Progenitor cell of endocrine pancreas (in vitro differentiated cells): ENCODE results near the gene GNAL. TPM values are rescaled to one million over a fixed set of nuclear protein-coding genes. Genes with fewer than 3 reads are reported as not detected.
"Not testable (repeated sequence)": the region's sequence is repeated elsewhere in the genome, so short reads cannot be mapped to it uniquely, and the experiment has no call there.

Experiments used
- DNase-seq: peaks from one replicate; pipeline ENCODE4 v3.0.0; 2021; ENCODE audit warnings: low spot score; ENCODE audit not compliant: unreplicated experiment
- H3K27ac Mint-ChIP-seq: 2 replicates; pipeline ENCODE4 v1.8.0; 2021; ENCODE audit warnings: mild to moderate bottlenecking, moderate library complexity, mixed read lengths
- H3K27me3 Mint-ChIP-seq: 2 replicates; pipeline ENCODE4 v1.8.0; 2021; ENCODE audit warnings: mixed read lengths
- H3K36me3 Mint-ChIP-seq: 2 replicates; pipeline ENCODE4 v1.8.0; 2022; ENCODE audit warnings: mixed read lengths; ENCODE audit not compliant: insufficient read depth
- H3K4me1 Mint-ChIP-seq: 2 replicates; pipeline ENCODE4 v1.8.0; 2021; ENCODE audit warnings: low read depth, mixed read lengths
- H3K4me3 Mint-ChIP-seq: 2 replicates; pipeline ENCODE4 v1.8.0; 2021; ENCODE audit warnings: low read depth, mild to moderate bottlenecking, moderate library complexity, mixed read lengths
- H3K9me3 Mint-ChIP-seq: 2 replicates; pipeline ENCODE4 v1.8.0; 2021; ENCODE audit warnings: low read depth, mixed read lengths
- CTCF ChIP-seq: fragments of 200-600 bp; sonication (generic); IDR thresholded peaks from one replicate; pipeline ENCODE4 v1.5.0; 2021; ENCODE audit warnings: antibody characterized with exemption, mild to moderate bottlenecking; ENCODE audit not compliant: unreplicated experiment
- total RNA-seq: library from RNA; stranded (reverse); gene quantifications from 2 replicates; pipeline ENCODE4 v1.2.1, GENCODE V29; 2021

GNAL gene
- total RNA-seq, 1 donor from 2014 or later: 10.0 TPM

DNA sequence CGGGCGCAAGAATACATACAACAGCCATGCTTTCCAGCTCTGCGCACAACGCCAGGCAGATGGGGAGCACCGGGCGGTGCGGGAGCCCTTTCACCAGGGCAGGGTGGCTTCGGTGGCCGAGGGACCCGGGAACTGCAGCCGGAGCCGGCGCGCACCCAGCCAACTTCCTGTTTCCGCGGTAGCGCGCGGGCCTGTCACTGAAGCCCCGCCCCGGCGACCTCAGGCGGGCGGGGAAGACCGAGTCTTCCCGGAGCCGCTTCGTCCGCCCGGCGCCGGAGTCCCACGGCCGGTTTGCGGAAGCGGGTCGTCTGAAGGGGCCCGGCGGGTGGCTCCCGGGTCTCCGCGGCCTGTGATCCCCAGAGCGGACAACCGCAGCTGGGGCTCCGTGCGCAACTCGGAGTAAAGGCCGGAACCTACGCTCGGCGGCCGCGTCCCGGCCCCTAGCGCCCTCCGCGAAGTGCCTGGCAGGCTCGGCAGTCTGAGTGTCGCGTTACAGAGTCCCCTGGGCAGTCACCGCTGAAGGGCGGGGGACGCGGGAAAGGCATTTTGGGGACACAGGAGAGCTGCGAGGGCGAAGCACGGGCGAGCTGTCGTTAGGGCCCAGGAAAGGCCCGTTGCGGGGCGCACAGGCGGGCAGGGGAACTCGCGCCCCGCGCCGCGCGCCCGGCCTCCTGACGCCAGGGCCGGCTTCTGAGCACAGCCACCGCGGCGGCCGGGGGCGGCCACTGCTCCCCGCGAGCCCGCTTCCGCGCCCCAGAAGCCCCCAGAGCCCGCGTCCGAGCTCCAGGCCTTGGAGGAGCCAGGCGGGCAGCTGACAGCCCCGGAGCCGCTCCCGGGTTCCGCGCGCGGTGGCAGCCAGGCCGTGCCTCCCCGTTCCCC, 219.4 kb downstream of the GNAL start, which contains the start of gene MPPE1:
Gene MPPE1 (minus strand): TSS at position 136 of the 879 bp plus-strand sequence. CDS start 11,053 bp downstream, outside the sequence.
- H3K27ac Mint-ChIP-seq: peak within 1 kb of the TSS; percentile 96
- H3K36me3 Mint-ChIP-seq: no peaks in the 10 kb centered on the region
- peak; percentile 76 for DNase-seq
- no peak for TF ChIP-seq CTCF
- peak within 1 kb of the TSS; percentile 89 for H3K4me3 Mint-ChIP-seq
- H3K4me1 Mint-ChIP-seq: peaks cover 24% of the 10 kb centered on the region
- no peaks in the 10 kb centered on the region for H3K27me3 Mint-ChIP-seq
- H3K9me3 Mint-ChIP-seq: no peaks in the 10 kb centered on the region

DNA sequence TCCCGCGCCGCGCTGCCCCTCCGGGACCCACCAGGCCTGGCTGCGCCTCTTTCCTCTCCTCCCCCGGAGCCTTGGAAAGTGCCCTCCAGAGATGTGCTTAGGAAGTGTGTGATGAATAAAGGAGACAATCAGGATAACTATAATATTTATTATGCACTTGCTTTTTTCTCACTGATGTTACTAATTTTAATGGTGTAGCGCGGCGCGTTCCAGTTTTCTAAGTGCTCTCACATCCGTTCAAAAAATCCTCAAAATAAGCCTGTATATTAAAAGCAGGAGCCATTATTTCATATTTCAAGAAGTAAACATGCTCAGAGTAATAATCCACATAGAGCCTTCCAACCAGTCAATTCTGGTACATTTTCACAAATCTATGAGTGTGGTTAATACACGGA, 220.0 kb downstream of the GNAL start:
- DNase-seq: no peak
- peak overlapping the region; percentile 77 for H3K4me3 Mint-ChIP-seq
- H3K27ac Mint-ChIP-seq: peak overlapping the region; percentile 91
- peaks cover 20% of the 10 kb centered on the region for H3K4me1 Mint-ChIP-seq
- H3K9me3 Mint-ChIP-seq: no peaks in the 10 kb centered on the region
- no peaks in the 10 kb centered on the region for H3K27me3 Mint-ChIP-seq
- H3K36me3 Mint-ChIP-seq: no peaks in the 10 kb centered on the region
- TF ChIP-seq CTCF: no peak

- H3K27ac Mint-ChIP-seq: peak overlapping the region; percentile 20
- H3K9me3 Mint-ChIP-seq: no peaks in the 10 kb centered on the region
- DNase-seq: no peak
- no peaks in the 10 kb centered on the region for H3K36me3 Mint-ChIP-seq
- TF ChIP-seq CTCF: no peak
- no peaks in the 10 kb centered on the region for H3K27me3 Mint-ChIP-seq
- peak overlapping the region; percentile 77 for H3K4me3 Mint-ChIP-seq
- peaks cover 20% of the 10 kb centered on the region for H3K4me1 Mint-ChIP-seq
Observed at GRCh38 chr18:11909591-11910026, 220.5 kb downstream of the GNAL start.

- not testable (repeated sequence) for H3K9me3 Mint-ChIP-seq, H3K4me3 Mint-ChIP-seq
Observed at GRCh38 chr18:11916880-11917279, 227.8 kb downstream of the GNAL start.

GRCh38 chr18:11919522-11919921, 230.5 kb downstream of the GNAL start:
- H3K4me3 Mint-ChIP-seq, H3K36me3 Mint-ChIP-seq, H3K27ac Mint-ChIP-seq, DNase-seq, H3K9me3 Mint-ChIP-seq, H3K27me3 Mint-ChIP-seq, H3K4me1 Mint-ChIP-seq: not testable (repeated sequence)

More at GRCh38 chr18:11916880-11917279, 227.8 kb downstream of the GNAL start:
- H3K36me3 Mint-ChIP-seq, DNase-seq, H3K27me3 Mint-ChIP-seq, H3K4me1 Mint-ChIP-seq, H3K27ac Mint-ChIP-seq: not testable (repeated sequence)

GRCh38 chr18:11923450-11923849, 234.4 kb downstream of the GNAL start:
- no peaks in the 10 kb centered on the region for H3K27me3 Mint-ChIP-seq
- DNase-seq: no peak
- TF ChIP-seq CTCF: no peak
- no peak overlapping the region for H3K27ac Mint-ChIP-seq
- H3K9me3 Mint-ChIP-seq: no peaks in the 10 kb centered on the region
- H3K4me1 Mint-ChIP-seq: peaks cover 4% of the 10 kb centered on the region
- no peak overlapping the region for H3K4me3 Mint-ChIP-seq
- H3K36me3 Mint-ChIP-seq: no peaks in the 10 kb centered on the region
